ENCODE measurements around the gene GDF7.

- no peak for TF ChIP-seq CTCF (IDR thresholded peaks at IDR 0.05; ENCODE audit: low read depth, low read length)
- TF ChIP-seq POLR2A (IDR thresholded peaks at IDR 0.05; ENCODE audit: extremely low read depth, insufficient read length) = no peak
Observed at GRCh38 chr2:20652673-20653575, 14.0 kb upstream of the GDF7 start.

All from NB4 (cell line).